ENCODE results near the gene PRSS22. TPM values are rescaled to one million over a fixed set of nuclear protein-coding genes. Genes with fewer than 3 reads are reported as not detected.

The PRSS22 gene
- total and polyA plus RNA-seq, 2 experiments from 2014 or later, result 1.3 to 2.0 TPM

GRCh38 chr16:2806286-2806685 lies 51.7 kb downstream of the PRSS22 start (continued):
- TF ChIP-seq NANOG (IDR thresholded peaks at IDR 0.05; ENCODE audit: borderline replicate concordance), result no peak
- no peak for TF ChIP-seq CTCF (conservative IDR thresholded peaks at IDR 0.05; ENCODE audit: low read depth in 2 of 2)
- no peak for TF ChIP-seq STAT1 (IDR thresholded peaks at IDR 0.05; ENCODE audit: unreplicated experiment)
- no peak for TF ChIP-seq CREB1 (CRISPR knock-in tag; IDR thresholded peaks at IDR 0.05; ENCODE audit: low read depth)

GRCh38 chr16:2804728-2805127 lies 53.2 kb downstream of the PRSS22 start:
- peaks cover 8% of the 10 kb centered on the region; the same call in 2 of the 3 replicates for H3K9me3 Mint-ChIP-seq
- no peak overlapping the region for H2AFZ ChIP-seq
- H3K4me1 Mint-ChIP-seq, result no peaks in the 10 kb centered on the region; the same call in 2 of the 3 replicates
- no peaks in the 10 kb centered on the region for H4K20me1 ChIP-seq (replicated peaks; ENCODE audit: insufficient read depth)
- no peak overlapping the region for H3K27ac ChIP-seq (ENCODE audit: low read depth)
- no peak overlapping the region for H3K4me3 Mint-ChIP-seq
- TF ChIP-seq ZNF462 (CRISPR knock-in tag; IDR thresholded peaks at IDR 0.05) (no peak), ETS1 (IDR thresholded peaks at IDR 0.05) (no peak), CREB1 (CRISPR knock-in tag; IDR thresholded peaks at IDR 0.05; ENCODE audit: low read depth) (no peak), STAT1 (IDR thresholded peaks at IDR 0.05; ENCODE audit: unreplicated experiment) (no peak), CTCF (conservative IDR thresholded peaks at IDR 0.05; ENCODE audit: low read depth in 2 of 2) (no peak), EZH2 (IDR thresholded peaks at IDR 0.05; ENCODE audit: low read depth, unreplicated experiment) (no peak), ZNF114 (CRISPR knock-in tag; IDR thresholded peaks at IDR 0.05) (no peak)
- no peak overlapping the region for H3K4me2 ChIP-seq
- H3K9me2 ChIP-seq (ENCODE audit: insufficient read depth), result no peaks in the 10 kb centered on the region
- DNase-seq (ENCODE audit: low spot score) (no peak), ATAC-seq (no peak)
- no peak overlapping the region for H3K27ac Mint-ChIP-seq
- H3K27me3 Mint-ChIP-seq (ENCODE audit: insufficient read depth, low read depth, poor library complexity), result peaks cover 9% of the 10 kb centered on the region
- no peaks in the 10 kb centered on the region for H3K4me1 ChIP-seq (ENCODE audit: insufficient read depth)
- no peaks in the 10 kb centered on the region for H3F3A ChIP-seq (replicated peaks; ENCODE audit: low read depth)
- no peaks in the 10 kb centered on the region for H3K27me3 ChIP-seq (ENCODE audit: insufficient read depth)
- no peaks in the 10 kb centered on the region for H3K36me3 Mint-ChIP-seq (ENCODE audit: low read depth)
- no peaks in the 10 kb centered on the region for H3K79me2 ChIP-seq (replicated peaks; ENCODE audit: insufficient read depth)
- H3K36me3 ChIP-seq (ENCODE audit: insufficient read depth), result no peaks in the 10 kb centered on the region
- H3K4me3 ChIP-seq, result no peak overlapping the region

All from GM23338 (cell line).